Esophagus squamous epithelium (tissue), 4 donors: ENCODE data around the gene DENND11.

Source experiments
- CTCF ChIP-seq, 6 experiments: fragments of 450-650 bp in 4 of 6; fragments of 200-600 bp in 2 of 6; sonication (generic) in 2 of 6; IDR thresholded peaks; one replicate each; pipeline ENCODE4 v1.5.1; 2016 to 2019; ENCODE audit warnings: antibody characterized with exemption in 6 of 6, mild to moderate bottlenecking in 4 of 6, moderate library complexity in 4 of 6
- POLR2A ChIP-seq, 4 donors: fragments of 450-650 bp; IDR thresholded peaks; one replicate each; pipeline ENCODE4 v1.6.1; 2017; ENCODE audit warnings: antibody characterized with exemption in 4 of 4, mild to moderate bottlenecking in 4 of 4, moderate library complexity in 3 of 4

GRCh38 chr7:141663081-141663849 lies 38.7 kb downstream of the DENND11 start:
- TF ChIP-seq CTCF (IDR thresholded peaks at IDR 0.05) (no peak), POLR2A (IDR thresholded peaks at IDR 0.05) (no peak)
